Dermis blood vessel endothelial cell (primary cell): ENCODE data around the gene GPR89B. TPM values are rescaled to one million over a fixed set of nuclear protein-coding genes. Genes with fewer than 3 reads are reported as not detected.
A peak's percentile ranks its signal among the peaks of the same experiment; 100 is the strongest.
"Not testable (repeated sequence)": the region's sequence is repeated elsewhere in the genome, so short reads cannot be mapped to it uniquely, and the experiment has no call there.

Source experiments
- DNase-seq: peaks from one replicate; pipeline ENCODE4 v3.0.0; 2010
- total RNA-seq: library from RNA; depleted of rRNA; stranded (reverse); fragments of >200 nt; gene quantifications from 2 replicates; pipeline ENCODE4 v1.2.3, GENCODE V29; 2014

GPR89B gene
- total RNA-seq, 1 donor from 2014 or later: 16.0 TPM

DNA sequence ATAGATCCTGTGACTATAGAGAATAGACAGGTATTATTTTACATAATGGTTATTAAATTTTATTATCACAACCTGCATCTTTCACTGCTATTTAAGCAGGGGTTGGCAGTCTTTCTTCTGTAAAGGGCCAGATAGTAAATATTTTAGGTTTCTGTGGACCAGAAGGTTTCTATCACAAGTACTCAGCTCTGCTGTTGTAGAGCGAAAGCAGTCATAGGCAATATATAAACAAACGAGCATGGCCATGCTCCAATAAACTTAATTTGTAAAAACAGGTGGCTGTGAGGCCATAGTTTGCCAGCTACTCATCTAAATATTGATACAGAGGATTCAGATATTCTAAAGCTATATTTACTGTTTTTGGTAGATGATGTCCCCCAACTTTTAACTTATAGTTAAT is 12.2 kb downstream of the GPR89B start:
- DNase-seq: not testable (repeated sequence)

DNA sequence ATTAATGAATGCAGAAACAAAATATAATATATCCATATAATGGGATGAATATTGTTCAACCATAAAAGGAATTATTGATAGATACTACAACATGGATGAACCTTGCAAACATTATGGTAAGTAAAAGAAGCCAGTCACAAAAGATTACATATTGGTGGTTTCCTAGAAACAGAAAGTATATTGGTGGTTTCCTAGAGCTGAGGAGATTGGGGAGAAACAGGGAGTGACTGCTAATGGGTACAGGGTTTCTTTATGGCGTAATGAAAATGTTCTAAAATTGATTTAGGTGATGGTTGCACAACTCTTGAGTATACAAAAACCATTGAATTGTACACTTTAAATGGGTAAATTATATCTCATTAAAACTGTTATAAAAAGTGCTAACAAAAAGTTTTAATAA is 14.3 kb downstream of the GPR89B start:
- DNase-seq: not testable (repeated sequence)

DNA sequence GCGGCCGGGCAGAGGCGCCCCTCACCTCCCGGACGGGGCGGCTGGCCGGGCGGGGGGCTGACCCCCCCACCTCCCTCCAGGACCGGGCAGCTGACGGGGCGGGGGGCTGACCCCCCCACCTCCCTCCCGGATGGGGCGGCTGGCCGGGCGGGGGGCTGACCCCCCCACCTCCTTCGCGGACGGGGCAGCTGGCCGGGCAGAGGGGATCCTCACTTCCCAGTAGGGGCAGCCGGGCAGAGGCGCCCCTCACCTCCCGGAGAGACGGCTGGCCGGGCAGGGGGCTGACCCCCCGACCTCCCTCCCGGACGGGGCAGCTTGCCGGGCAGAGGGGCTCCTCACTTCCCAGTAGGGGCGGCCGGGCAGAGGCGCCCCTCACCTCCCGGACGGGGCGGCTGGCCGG is 21.3 kb downstream of the GPR89B start:
- DNase-seq: not testable (repeated sequence)

DNA sequence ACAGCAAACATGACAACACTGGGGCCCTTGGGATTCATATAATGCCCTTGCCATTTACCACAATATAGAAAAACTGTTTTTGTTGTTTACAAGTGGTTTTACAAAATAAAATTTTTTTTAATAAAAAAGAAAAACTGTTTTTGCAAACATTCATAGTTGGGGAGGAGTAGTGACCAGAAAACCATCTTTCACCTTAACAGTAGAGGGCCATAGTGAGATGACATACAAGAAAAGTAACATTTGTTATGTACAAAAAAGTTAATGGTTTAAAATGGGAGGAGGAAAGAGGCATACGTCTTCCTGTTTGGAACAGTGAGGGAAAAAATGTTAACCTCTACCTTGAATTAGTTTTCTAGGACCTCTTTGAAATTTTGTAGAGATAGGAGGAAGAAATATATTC is 30.7 kb downstream of the GPR89B start:
- not testable (repeated sequence) for DNase-seq

DNA sequence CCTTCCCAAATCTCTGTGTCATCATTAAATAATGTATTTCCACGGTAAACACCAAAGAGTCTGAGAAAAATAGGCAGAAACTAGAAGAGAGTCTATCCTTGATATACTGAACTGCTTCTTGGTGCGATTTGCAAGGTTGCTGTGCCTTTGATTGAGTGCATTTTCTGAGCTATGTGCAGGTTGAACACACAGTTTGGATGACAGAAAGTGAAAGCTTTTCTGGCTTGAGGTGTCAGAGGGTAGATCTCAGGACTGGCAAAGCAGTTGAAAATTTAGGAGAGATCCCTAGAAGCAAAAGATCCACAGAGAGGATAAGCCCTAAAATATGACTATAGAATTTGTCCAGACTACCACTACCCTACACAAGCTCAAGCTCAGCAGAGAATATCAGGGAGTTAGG is 31.5 kb downstream of the GPR89B start:
- DNase-seq: not testable (repeated sequence)

DNA sequence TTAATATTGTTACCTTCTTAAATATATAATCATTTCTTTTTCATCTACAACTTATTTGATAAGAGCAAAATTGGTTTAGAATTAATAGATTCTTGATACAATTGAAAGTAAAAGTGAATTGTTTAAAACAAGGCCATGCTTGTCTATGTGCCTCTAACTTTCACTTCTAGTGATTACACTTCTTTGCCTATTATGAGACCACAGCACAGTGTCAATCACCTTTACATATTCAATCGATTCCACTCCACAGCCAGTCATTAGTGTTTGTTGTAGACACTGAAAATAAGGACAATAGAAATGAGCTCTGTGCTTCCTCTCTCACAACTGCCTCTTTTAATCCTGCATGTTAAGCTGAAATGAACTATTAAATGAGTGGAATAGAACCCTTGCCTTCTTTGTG is 36.4 kb downstream of the GPR89B start:
- not testable (repeated sequence) for DNase-seq

DNA sequence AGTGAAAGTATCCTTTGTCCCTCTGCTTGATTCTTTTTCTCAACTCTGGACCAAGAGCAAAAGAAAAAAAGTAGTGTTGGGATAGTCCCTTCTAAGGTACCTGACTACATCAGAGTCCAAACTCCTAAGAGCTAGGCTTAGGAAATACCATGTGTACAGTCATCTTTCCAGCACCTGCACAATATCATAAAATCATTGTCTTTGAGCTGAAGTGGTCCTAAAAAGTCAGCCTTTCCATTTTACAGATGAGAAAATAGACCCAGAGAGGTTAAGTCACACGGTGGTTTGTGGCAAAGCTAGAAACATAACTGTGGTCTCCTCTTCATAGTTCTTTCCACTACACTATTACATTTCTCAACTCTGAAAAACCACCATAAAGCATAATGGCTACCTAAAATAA is 38.4 kb downstream of the GPR89B start:
- not testable (repeated sequence) for DNase-seq

DNA sequence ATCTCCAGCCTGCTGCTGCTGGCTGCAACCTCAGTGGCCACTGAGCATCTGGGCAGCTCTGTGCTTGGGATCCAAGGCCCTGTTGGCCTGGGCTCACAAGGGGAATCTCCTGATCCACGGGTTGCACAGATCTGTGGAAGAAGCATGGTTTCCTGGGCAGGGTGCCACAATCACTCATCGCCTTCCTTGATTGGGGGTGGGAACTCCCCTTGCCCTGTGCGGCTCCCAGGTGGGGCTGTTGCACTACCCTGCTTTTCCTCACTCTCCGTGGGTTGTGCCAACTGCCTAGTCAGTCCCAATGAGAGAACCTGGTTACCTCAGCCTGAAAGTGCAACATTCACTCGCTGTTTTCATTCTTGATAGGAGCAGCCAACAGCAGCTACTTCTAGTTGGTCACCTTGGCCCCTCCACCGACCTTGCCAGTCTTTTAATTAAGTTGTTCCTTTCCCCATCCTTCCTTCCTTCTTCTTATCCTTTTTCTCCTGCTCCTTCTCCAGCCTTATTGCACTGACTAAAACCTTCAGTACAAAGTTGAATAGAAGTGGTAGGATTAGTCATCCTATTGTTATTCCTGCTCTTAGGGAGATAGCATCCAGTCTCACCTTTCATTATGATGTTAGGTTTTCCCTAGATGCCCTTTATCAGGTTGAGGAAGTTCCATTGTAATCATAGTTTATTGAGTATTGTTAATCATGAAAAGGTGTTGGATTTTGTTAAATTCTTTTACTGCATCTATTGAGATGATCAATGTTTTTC is 50.9 kb downstream of the GPR89B start:
- peak; percentile 2 for DNase-seq

DNA sequence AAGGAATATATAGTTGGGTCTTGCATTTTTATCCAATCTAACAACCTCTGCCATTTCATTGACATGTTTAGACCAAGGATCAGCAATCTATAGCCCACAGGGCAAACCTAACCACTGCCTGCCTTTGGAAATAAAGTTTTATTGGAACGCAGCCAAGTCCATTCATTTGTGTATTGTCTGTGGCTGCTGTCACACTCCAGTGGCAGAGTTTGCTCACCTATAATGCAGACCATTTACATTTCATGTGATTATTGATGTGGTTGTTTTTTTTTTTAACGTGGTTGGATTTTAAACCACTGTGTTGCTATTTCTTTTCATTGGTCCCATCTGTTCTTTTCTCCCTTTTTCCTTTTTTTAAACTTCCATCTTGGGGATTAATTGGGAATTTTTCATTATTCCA is 57.2 kb downstream of the GPR89B start:
- not testable (repeated sequence) for DNase-seq

DNA sequence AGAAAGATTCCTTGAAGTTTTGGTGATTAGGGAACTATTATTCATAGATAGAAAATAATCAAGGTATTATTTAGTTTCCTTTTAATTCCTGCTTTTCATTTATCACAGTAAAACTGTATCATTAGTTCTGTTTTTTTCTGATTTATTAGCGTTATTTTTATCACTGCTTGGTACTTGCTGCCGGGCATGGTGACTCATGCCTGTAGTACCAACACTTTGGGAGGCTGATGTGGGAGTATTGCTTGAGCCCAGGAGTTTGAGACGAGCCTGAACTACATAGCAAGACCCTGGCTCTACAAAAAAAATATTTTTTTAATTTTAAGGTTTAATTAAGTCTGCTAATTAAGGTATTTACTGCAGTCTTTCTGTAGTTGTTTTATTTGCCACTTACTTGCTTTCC is 59.7 kb downstream of the GPR89B start:
- DNase-seq: not testable (repeated sequence)

DNA sequence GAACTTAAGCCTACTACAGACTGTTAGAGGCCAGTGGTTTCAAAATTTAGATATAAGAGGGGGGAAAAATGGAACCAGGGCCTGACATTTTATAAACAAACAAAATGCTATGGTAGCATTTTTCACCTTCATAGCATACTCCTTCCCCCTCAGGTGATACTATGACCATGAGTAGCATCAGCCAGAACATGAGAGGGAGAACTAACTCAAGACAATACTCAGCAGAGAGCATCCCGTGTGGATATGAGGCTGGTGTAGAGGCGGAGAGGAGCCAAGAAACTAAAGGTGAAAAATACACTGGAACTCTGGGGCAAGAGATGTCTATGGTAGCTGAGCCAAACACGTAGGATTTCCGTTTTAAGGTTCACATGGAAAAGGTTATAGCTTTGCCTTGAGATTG is 64.7 kb downstream of the GPR89B start:
- not testable (repeated sequence) for DNase-seq

DNA sequence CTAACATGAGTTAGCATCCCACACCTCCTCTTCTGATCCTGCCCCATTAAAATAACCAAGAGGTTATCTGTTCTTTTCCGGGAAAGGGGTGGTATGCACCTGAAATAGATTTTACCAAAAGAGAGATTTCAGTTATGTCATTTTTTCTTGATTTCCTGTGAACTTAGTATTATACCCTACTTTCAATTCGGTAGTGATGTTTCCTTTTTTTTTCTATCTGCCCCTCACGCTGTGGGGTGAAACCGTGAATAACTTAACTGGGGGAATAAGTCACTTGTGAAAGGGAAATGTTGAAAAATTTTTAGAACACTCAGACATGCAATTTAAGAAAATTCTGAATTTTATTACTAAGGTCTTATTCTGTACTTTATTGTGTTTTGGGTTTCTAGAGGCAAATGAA is 65.2 kb downstream of the GPR89B start:
- not testable (repeated sequence) for DNase-seq

DNA sequence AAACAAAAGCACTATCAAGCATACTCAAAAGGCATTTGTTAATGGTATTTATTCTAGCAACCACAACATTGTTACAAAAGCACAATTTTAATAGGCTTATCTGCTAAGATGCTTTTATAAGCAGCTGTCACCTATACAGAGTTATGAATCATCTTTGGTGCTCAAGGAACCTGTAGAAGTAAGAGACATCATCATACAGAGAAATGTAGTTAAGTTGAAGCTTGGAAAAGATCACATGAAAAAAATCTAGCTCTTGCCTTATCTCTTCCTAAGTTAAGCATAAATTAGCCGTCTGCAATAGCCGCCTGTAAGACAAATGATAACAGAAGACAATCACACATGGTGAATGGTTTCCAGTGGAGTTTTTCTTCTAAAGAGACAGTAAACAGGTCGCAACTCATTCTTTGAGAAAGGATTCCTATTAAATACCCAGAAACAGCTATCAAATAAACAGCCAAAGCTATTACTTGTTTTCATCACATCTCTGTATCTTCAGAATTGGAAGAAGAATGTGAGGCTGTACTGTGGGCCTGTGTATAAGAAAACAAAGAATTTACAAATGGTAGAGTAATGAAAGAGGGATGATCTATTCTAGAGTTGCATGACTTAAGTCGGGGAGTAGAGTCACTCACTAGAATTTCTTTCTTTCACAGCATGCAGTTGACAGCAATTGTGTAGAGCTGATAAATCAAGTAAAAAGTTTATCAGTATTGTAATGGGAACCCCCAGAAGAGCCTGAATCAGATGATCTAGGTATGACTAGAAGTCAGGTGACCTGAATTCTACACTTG is 65.8 kb downstream of the GPR89B start:
- DNase-seq: not testable (repeated sequence)

DNA sequence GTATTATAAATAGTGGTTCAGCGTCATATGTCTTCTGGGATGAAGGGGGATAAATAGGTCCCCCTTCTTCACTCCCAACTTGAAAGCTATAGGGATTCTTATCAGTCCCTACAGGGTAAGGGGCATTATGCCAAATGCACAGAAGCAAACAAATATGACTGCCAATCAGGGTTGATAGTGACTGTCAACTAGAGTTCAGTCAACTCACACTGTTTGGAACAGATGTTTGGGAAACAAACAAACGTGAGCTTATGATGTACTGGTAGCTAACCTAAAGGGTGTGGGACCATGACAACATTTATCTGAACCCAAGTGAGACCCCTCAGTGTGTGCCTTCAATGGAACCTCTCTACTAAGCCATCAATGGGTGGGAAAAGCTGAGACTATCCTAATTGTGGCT is 67.9 kb downstream of the GPR89B start:
- DNase-seq: not testable (repeated sequence)

DNA sequence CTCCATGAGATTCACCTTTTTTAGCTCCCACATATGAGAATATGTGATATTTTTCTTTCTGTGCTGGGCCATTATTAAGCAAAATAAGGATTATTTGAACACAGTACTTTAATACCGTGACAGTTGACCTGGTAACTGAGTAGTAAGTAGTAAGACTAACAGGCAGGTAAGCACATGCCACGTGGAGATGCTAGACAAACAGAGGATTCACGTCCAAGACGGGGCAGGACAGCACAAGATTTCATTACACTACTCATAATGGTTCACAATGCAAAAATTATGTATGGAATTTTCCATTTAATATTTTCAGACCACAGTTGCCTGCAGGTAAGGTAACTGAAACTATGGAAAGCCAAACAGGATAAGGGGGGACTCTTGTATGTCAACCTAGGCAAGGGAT is 79.5 kb downstream of the GPR89B start:
- not testable (repeated sequence) for DNase-seq

DNA sequence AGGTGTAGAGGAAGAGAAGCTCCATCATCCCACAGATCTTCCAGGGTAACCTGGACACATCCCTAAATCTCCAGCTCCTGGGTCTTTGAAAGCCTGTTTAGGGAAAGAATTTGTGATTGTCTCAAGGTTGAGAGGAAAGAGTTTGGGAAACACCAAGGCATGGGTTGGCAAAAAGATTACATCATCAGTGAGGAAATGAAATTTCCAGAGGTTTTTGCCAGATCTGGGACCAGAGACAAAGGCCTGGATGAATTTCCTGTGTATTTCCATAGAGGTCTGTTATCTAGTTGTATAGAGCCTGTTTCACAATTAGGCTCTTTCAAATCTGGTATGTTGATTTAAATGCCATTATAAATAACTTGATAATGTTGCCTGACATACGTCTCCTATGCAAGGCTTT is 82.3 kb downstream of the GPR89B start:
- no peak for DNase-seq

DNA sequence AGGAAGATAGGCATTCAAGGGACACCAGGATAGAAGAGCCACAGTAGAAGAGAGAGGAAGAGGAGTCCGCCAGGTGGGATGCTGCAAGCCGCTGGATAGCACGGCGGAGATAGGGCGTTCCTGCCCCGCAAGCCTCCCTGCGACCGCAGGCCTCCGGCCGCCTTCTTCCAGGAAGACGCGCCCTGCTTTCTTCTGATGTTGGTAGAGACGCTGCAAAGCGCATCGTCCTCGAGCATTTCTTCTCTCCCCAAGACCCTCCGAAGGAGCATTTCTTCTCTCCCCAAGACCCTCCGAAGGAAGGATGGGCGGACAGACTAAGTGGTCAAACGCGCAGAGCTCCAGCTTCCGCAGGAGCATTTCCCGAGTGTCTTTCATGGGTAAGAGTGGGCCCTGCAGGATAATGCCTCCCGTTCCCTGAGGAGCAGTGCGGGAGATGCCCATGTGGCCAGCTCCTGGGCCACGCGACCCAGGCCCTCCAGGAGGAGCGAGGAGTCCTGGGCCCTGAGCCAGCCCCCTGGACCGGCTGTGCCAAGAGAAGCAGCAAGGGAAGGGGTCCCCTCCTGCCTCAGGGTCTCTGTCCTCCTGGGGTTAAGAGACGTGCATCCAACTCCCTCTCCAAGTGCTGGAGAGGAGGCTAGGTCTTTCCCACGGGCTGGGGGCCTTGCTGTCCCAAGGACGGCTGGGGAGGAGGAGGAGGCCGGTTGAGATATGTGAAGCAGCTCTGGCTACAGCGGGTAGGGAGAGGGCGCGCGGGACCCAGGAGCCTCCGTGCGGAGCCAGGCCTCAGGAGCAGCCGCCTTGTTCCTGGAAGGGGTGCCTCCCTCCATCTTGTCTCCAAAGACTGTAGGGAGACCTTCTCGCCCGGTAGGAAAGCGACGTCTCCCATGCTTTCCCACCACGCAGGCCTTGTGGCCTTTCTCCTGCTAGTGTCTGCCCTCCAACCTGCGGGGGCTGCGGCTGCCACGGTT is 85.2 kb downstream of the GPR89B start:
- DNase-seq: not testable (repeated sequence)

DNA sequence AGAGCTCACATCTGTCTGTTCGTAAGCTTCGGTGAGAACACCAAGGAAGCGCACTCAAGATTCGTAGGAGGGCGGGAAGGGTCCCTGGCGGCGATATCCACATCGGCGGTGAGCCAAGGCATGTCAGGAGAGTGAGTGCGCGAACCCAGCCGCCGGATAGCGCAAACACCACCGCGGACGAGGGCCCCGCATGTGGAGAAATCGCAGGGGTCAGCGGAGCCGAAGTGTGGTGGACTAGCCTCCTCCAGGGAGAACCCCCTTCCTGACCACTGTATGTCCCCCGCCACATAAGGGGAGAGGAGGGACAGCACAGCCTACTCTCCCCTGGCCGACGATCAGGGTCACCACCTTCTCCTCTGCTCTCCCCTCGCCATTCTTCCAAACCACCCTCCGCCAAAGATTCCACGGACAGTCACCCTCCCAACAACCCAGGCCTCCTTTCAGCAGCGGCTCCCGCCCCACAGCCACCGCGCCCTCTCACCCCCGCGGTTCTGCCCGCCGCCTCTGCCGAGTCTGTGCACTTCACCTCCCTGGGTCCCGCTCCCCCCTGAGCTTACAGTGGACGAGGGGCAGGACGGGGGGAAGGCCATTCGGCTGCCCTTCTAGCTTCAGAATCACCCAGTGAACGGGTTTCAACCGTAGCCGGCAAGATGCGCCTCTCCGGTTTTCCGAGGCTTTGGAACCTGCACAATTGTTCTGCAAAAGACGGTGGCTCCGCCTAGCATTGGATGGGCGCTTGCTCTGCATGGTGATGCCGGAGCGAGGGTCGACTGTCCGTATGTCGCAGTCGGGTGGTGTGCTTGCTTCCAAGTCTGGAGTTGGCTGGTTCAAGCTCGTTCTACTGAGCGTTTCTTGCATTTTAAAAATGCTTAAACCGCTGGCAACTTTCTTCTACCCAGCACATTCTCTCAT is 86.3 kb downstream of the GPR89B start:
- DNase-seq: not testable (repeated sequence)

DNA sequence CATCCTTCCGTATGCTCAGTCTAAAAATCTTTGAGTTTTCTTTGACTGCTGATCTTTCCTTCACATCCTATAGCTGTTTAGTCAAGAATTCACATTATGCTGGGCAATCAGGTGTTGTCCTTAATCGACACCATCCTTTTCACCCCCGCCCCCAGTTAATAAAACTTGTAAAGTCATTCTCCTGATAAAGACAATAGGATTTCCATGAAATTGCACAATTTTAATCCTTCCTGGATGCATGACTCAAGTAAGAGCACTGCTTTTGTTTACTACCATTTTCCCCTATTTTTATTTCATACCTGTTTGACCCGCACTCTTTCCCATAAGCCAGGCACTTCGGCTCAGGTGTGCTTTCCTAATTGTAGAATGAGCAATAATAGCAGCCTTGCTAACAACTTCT is 96.7 kb downstream of the GPR89B start:
- not testable (repeated sequence) for DNase-seq

DNA sequence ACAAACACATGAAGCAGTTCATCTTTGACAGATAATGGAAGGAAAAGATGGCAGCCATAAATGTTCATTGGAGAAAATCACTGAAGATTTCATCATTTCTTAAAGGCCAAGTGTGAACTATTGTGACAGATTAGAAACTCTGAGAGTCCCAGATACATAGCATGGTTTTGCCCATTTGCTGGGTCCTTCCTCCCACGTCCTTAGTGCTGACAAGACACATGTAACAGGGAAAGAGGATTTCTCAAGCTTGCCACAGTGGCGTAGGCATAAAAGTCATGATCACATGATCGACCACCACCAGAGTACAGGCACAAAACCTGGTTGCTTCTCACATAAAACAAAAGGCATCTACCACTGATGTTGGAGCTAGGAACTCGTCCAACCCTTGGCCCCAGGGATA is 98.8 kb downstream of the GPR89B start:
- not testable (repeated sequence) for DNase-seq

DNA sequence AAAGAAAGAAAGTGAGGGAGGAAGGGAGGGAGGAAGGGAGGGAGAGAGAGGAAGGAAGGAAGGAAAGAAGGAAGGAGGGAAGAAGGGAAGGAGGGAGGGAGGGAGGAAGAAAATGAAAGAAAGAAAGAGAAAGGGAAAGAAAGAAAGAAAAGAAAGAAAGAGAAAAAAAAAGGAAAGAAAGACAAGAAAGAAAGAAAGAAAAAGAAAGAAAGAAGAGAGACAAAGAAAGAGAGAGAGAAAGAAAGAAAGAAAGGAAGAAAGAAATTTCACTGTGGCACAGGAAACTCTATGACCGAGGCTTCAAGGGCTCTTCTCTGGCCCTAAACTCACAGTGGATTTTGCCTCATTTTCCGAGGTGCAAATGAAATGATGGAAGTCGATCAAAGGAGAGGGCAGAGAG is 104.0 kb downstream of the GPR89B start:
- not testable (repeated sequence) for DNase-seq

DNA sequence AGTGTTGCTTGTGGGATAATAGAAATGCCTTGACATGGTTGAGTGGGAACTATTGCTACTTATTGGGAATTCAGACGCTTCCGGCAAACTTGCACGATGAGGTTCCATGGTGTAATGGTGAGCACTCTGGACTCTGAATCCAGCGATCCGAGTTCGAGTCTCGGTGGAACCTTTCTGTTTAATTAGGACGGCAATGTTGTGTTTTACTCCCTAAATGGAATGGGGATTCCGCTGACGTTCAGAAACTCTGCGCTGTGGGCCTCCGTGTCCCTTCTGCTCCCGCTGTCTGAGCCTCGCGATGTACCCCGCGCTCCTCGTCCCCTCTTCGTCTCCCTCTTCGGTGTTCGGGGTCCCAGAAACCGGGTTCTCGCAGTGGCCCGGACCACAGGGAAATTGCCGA is 104.5 kb downstream of the GPR89B start:
- DNase-seq: not testable (repeated sequence)
